SK-N-SH (cell line): ENCODE results near the gene RBP2. TPM values are rescaled to one million over a fixed set of nuclear protein-coding genes. Genes with fewer than 3 reads are reported as not detected.

ENCODE experiments used
- CTCF ChIA-PET: fragments of 300-600, 350-600 bp; formaldehyde crosslinking; extraction: SDS; loops from one replicate; lab custom pipeline; 2021; lab: Yijun Ruan, JAX
- POLR2A ChIA-PET: fragments of 350-600 bp; sonication (Branson Sonifier 250); formaldehyde crosslinking; extraction: SDS; loops from one replicate; lab custom pipeline; 2020; ENCODE audit warnings: antibody characterized with exemption, inconsistent platforms; lab: Yijun Ruan, JAX
- DNase-seq: peaks from one replicate; pipeline ENCODE4 v3.0.0; 2012
- H2AFZ ChIP-seq: fragments of 200-600 bp; sonication (generic); 2 replicates; pipeline ENCODE4 v1.8.1; 2016; ENCODE audit warnings: antibody characterized with exemption, mild to moderate bottlenecking, low read depth
- H3F3A ChIP-seq: fragments of 200-600 bp; sonication (generic); replicated peaks from 2 replicates; pipeline ENCODE3; 2016; ENCODE audit warnings: antibody characterized with exemption, mild to moderate bottlenecking; ENCODE audit not compliant: insufficient read depth
- H3K27ac ChIP-seq, 2 experiments: fragments of 200-500 bp in 1 of 2; fragments of 200-600 bp in 1 of 2; sonication (Bioruptor generic) in 1 of 2; sonication (generic), shearing (Covaris generic) in 1 of 2; 2 replicates each; pipeline versions ENCODE4 v1.5.1 to v1.6.1; 2014 to 2016; ENCODE audit warnings: low read depth in 2 of 2, inconsistent platforms in 1 of 2, low read length in 1 of 2, mild to moderate bottlenecking in 1 of 2, mixed read lengths in 1 of 2
- H3K27me3 ChIP-seq: fragments of 200-600 bp; sonication (generic), shearing (Covaris generic); 2 replicates; pipeline ENCODE4 v1.6.1; 2016; ENCODE audit warnings: mixed run types; ENCODE audit not compliant: insufficient read depth
- H3K36me3 ChIP-seq, 2 experiments: fragments of 200-500 bp in 1 of 2; fragments of 200-600 bp in 1 of 2; sonication (Bioruptor generic) in 1 of 2; sonication (generic) in 1 of 2; replicated peaks in 1 of 2; 2 replicates each; pipeline versions ENCODE3 to v1.5.1; 2014 to 2016; ENCODE audit warnings: low read length in 1 of 2, mild to moderate bottlenecking in 1 of 2; ENCODE audit not compliant: insufficient read depth in 2 of 2, control insufficient read depth in 1 of 2
- H3K4me1 ChIP-seq, 2 experiments: fragments of 200-500 bp in 1 of 2; fragments of 200-600 bp in 1 of 2; sonication (Bioruptor generic) in 1 of 2; sonication (generic), shearing (Covaris generic) in 1 of 2; 2 replicates each; pipeline versions ENCODE4 v1.5.1 to v1.6.1; 2014 to 2016; ENCODE audit warnings: low read depth in 1 of 2, low read length in 1 of 2, mixed run types in 1 of 2; ENCODE audit not compliant: insufficient read depth in 2 of 2, control insufficient read depth in 1 of 2
- H3K4me2 ChIP-seq: fragments of 200-600 bp; sonication (generic), shearing (Covaris generic); 2 replicates; pipeline ENCODE4 v1.6.1; 2017; ENCODE audit warnings: mixed run types
- H3K4me3 ChIP-seq, 2 experiments: fragments of 200-500 bp in 1 of 2; fragments of 200-600 bp in 1 of 2; sonication (Bioruptor generic) in 1 of 2; sonication (generic), shearing (Covaris generic) in 1 of 2; 2 replicates each; pipeline versions ENCODE4 v1.5.1 to v1.8.1; 2014 to 2016; ENCODE audit warnings: low read depth in 2 of 2, inconsistent platforms in 1 of 2, low read length in 1 of 2, mild to moderate bottlenecking in 1 of 2, mixed read lengths in 1 of 2, moderate library complexity in 1 of 2
- H3K79me2 ChIP-seq: fragments of 200-600 bp; sonication (generic); 2 replicates; pipeline ENCODE4 v1.8.1; 2017; ENCODE audit warnings: mild to moderate bottlenecking; ENCODE audit not compliant: insufficient read depth
- H3K9ac ChIP-seq: fragments of 200-600 bp; sonication (generic); 2 replicates; pipeline ENCODE4 v1.6.1; 2017; ENCODE audit warnings: mixed run types
- H3K9me2 ChIP-seq: fragments of 200-600 bp; sonication (generic); 2 replicates; pipeline ENCODE4 v1.6.1; 2017; ENCODE audit warnings: mixed run types
- H3K9me3 ChIP-seq: fragments of 200-600 bp; sonication (generic); 2 replicates; pipeline ENCODE4 v1.6.1; 2017; ENCODE audit warnings: mixed run types, mild to moderate bottlenecking, moderate library complexity
- H4K20me1 ChIP-seq: fragments of 200-600 bp; sonication (generic); 2 replicates; pipeline ENCODE4 v1.6.1; 2017; ENCODE audit warnings: mild to moderate bottlenecking, mixed run types; ENCODE audit not compliant: insufficient read depth
- CHD2 ChIP-seq: fragments of 150-350 bp; IDR thresholded peaks from 2 replicates; pipeline ENCODE4 v1.6.1; 2018; ENCODE audit warnings: low read length; ENCODE audit not compliant: partially characterized antibody
- ELF1 ChIP-seq: IDR thresholded peaks from 2 replicates; pipeline ENCODE4 v1.4.0; 2012
- EP300 ChIP-seq, 2 experiments: IDR thresholded peaks; 2 replicates each; pipeline versions ENCODE4 v1.4.0 to v1.6.1; 2012; ENCODE audit warnings: borderline replicate concordance in 1 of 2, low read depth in 1 of 2, low read length in 1 of 2
- EZH2phosphoT487 ChIP-seq: fragments of 200-600 bp; sonication (generic); IDR thresholded peaks from 2 replicates; pipeline ENCODE4 v1.6.1; 2017; ENCODE audit warnings: low read depth, mixed run types, mild to moderate bottlenecking, antibody characterized with exemption, moderate library complexity, borderline replicate concordance
- FOXJ3 ChIP-seq: sonication (generic); formaldehyde crosslinking; IDR thresholded peaks from 2 replicates; pipeline ENCODE4 v1.5.1; 2020; ENCODE audit warnings: mild to moderate bottlenecking, missing genetic modification reagents
- FOXM1 ChIP-seq: IDR thresholded peaks from 2 replicates; pipeline ENCODE4 v1.4.0; 2012; ENCODE audit warnings: low read depth, mild to moderate bottlenecking
- GATA2 ChIP-seq: sonication (generic); formaldehyde crosslinking; IDR thresholded peaks from 2 replicates; pipeline ENCODE4 v1.5.0; 2020; ENCODE audit warnings: mild to moderate bottlenecking, missing genetic modification reagents
- JUND ChIP-seq: IDR thresholded peaks from 2 replicates; pipeline ENCODE4 v1.4.0; 2012
- NFIC ChIP-seq: IDR thresholded peaks from 2 replicates; pipeline ENCODE4 v1.4.0; 2012; ENCODE audit warnings: borderline replicate concordance
- NRF1 ChIP-seq: IDR thresholded peaks from 2 replicates; pipeline ENCODE4 v1.6.1; 2012; ENCODE audit warnings: low read depth, mild to moderate bottlenecking, low read length
- POLR2AphosphoS5 ChIP-seq: IDR thresholded peaks from 2 replicates; pipeline ENCODE4 v1.6.1; 2012; ENCODE audit warnings: low read depth, low read length
- RAD21 ChIP-seq: IDR thresholded peaks from 2 replicates; pipeline ENCODE4 v1.6.1; 2012; ENCODE audit warnings: mild to moderate bottlenecking, low read length
- RFX5 ChIP-seq: IDR thresholded peaks from 2 replicates; pipeline ENCODE4 v1.6.1; 2012; ENCODE audit warnings: mild to moderate bottlenecking, improper control_type of control experiment, low read length
- RXRA ChIP-seq: IDR thresholded peaks from 2 replicates; pipeline ENCODE4 v1.4.0; 2012; ENCODE audit warnings: low read depth, mild to moderate bottlenecking, borderline replicate concordance
- SIN3A ChIP-seq: IDR thresholded peaks from 2 replicates; pipeline ENCODE4 v1.6.1; 2012; ENCODE audit warnings: low read depth, mild to moderate bottlenecking, low read length, moderate library complexity, borderline replicate concordance
- TEAD4 ChIP-seq: IDR thresholded peaks from 2 replicates; pipeline ENCODE4 v1.4.0; 2012; ENCODE audit warnings: mild to moderate bottlenecking, borderline replicate concordance; ENCODE audit not compliant: insufficient read depth
- WGBS: methylation state at CpG from one replicate; pipeline ENCODE4 v1.1.6; 2017; ENCODE audit warnings: low lambda C conversion rate; 5-methylcytosine and 5-hydroxymethylcytosine counted together
- polyA plus RNA-seq, 3 experiments: library from polyadenylated mRNA; depleted of rRNA; stranded (reverse); fragments of >200 nt; gene quantifications; 2 replicates each; pipeline ENCODE4 v1.2.3, GENCODE V29; 2012
- TF ChIP-seq, protein P1 (sequence below): IDR thresholded peaks from 2 replicates; pipeline ENCODE4 v1.4.0; 2012; ENCODE audit warnings: low read depth
- TF ChIP-seq, protein P2 (sequence below): fragments of 150-350 bp; IDR thresholded peaks from 2 replicates; pipeline ENCODE4 v1.6.1; 2017; ENCODE audit warnings: antibody characterized with exemption, low read length, low read depth, borderline replicate concordance
- TF ChIP-seq, protein P3 (sequence below): IDR thresholded peaks from 2 replicates; pipeline ENCODE4 v1.4.0; 2012; ENCODE audit warnings: low read depth, borderline replicate concordance
- TF ChIP-seq, protein P4 (sequence below): IDR thresholded peaks from 2 replicates; pipeline ENCODE4 v1.4.0; 2012; ENCODE audit warnings: low read depth, borderline replicate concordance

RBP2 gene
- polyA plus RNA-seq, 1 of the 3 experiments (the other 2 are of a cell fraction) = not detected

DNA sequence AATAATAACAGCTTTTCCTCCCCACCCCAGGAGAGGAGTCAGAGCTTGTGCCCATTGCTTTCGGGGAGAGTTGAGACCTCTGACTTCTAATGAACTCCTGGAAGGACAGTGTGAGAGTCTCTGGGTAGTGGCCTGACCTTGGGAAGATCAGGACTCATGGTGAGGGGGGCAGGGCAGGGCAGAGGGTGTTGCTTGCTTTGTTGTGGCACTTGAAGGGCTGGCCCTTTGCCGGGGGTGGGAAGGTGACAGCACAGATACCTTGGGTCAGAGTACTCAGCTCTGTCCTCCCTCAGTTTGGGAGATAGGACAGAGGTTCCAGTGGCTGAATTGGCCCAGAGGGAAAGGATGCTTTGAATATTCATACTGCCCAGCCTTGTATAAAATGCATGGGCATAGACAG is 15.8 kb downstream of the RBP2 start:
- Histone ChIP-seq H3K4me2 (no peak overlapping the region), H3K4me1 (peaks cover 0 to 9% of the 10 kb centered on the region in 2 experiments; a peak in 2 of 4 replicates), H3K9me2 (no peaks in the 10 kb centered on the region), H3F3A (no peaks in the 10 kb centered on the region), H3K79me2 (no peaks in the 10 kb centered on the region), H4K20me1 (no peaks in the 10 kb centered on the region), H3K9me3 (no peaks in the 10 kb centered on the region), H3K36me3 (no peaks in the 10 kb centered on the region), H3K27me3 (no peaks in the 10 kb centered on the region), H3K27ac (no peak overlapping the region), H3K4me3 (no peak overlapping the region), H3K9ac (no peak overlapping the region), H2AFZ (no peak overlapping the region)
- WGBS = 55% methylated on average over 2 of the region's 2 CpGs
- ChIA-PET POLR2A (interaction anchor here (1.2 kb wide), 1 partner anchor 73 kb away, joined by 3 read pairs; no protein-coding TSS in a partner anchor), CTCF (no interaction called here)
- TF ChIP-seq SIN3A = no peak
- TF ChIP-seq CHD2 = no peak
- TF ChIP-seq RAD21 = no peak
- TF ChIP-seq, protein P1, sequence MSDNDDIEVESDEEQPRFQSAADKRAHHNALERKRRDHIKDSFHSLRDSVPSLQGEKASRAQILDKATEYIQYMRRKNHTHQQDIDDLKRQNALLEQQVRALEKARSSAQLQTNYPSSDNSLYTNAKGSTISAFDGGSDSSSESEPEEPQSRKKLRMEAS = no peak
- TF ChIP-seq JUND = no peak
- TF ChIP-seq FOXJ3 = no peak
- no peak for TF ChIP-seq ELF1
- no peak for TF ChIP-seq NRF1
- no peak for TF ChIP-seq TEAD4
- TF ChIP-seq RXRA = no peak
- TF ChIP-seq POLR2AphosphoS5 = no peak
- TF ChIP-seq GATA2 (CRISPR knock-in tag) = no peak
- no peak for TF ChIP-seq EZH2phosphoT487
- TF ChIP-seq, protein P2, sequence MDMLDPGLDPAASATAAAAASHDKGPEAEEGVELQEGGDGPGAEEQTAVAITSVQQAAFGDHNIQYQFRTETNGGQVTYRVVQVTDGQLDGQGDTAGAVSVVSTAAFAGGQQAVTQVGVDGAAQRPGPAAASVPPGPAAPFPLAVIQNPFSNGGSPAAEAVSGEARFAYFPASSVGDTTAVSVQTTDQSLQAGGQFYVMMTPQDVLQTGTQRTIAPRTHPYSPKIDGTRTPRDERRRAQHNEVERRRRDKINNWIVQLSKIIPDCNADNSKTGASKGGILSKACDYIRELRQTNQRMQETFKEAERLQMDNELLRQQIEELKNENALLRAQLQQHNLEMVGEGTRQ = no peak
- no peak for DNase-seq

DNA sequence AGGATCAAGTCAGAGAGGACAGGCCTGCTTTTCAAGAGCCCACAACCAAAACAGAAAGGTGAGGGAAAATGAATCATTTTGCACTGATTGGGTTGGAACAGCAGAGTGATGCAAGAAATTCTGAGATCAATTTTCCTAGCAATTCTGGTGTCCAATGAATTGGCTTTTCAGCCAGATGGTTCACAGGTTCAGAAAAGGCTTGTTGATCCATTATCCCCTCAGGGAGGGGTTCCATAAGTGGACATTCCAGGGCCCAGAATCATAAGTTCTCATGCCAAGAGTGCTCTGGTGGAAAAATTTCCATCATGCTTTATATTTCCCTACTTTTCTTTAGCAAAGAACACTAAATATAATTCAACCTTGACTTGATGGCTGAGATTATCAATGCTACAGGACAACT is 16.2 kb downstream of the RBP2 start:
- no peak for DNase-seq
- TF ChIP-seq FOXM1 (no peak), NFIC (no peak), RAD21 (no peak), RFX5 (no peak), EP300 (IDR thresholded peaks at IDR 0.05; ENCODE audit: borderline replicate concordance in 1 of 2, low read depth in 1 of 2, low read length in 1 of 2) (no peak), SIN3A (no peak)
- TF ChIP-seq, protein P3, sequence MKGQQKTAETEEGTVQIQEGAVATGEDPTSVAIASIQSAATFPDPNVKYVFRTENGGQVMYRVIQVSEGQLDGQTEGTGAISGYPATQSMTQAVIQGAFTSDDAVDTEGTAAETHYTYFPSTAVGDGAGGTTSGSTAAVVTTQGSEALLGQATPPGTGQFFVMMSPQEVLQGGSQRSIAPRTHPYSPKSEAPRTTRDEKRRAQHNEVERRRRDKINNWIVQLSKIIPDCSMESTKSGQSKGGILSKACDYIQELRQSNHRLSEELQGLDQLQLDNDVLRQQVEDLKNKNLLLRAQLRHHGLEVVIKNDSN = no peak
- TF ChIP-seq, protein P4, sequence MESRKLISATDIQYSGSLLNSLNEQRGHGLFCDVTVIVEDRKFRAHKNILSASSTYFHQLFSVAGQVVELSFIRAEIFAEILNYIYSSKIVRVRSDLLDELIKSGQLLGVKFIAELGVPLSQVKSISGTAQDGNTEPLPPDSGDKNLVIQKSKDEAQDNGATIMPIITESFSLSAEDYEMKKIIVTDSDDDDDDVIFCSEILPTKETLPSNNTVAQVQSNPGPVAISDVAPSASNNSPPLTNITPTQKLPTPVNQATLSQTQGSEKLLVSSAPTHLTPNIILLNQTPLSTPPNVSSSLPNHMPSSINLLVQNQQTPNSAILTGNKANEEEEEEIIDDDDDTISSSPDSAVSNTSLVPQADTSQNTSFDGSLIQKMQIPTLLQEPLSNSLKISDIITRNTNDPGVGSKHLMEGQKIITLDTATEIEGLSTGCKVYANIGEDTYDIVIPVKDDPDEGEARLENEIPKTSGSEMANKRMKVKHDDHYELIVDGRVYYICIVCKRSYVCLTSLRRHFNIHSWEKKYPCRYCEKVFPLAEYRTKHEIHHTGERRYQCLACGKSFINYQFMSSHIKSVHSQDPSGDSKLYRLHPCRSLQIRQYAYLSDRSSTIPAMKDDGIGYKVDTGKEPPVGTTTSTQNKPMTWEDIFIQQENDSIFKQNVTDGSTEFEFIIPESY = no peak
- TF ChIP-seq, protein P2 = no peak
- TF ChIP-seq, all 33 proteins: peak for 0
- no peak overlapping the region for H3K27ac ChIP-seq
- H2AFZ ChIP-seq = no peak overlapping the region
- CTCF ChIA-PET = no interaction called here
- no peak overlapping the region for H3K4me3 ChIP-seq
- H3K36me3 ChIP-seq = no peaks in the 10 kb centered on the region
- POLR2A ChIA-PET = no interaction called here
- H3K4me1 ChIP-seq = peaks cover 0 to 9% of the 10 kb centered on the region in 2 experiments; a peak in 2 of 4 replicates
- no peaks in the 10 kb centered on the region for H3K27me3 ChIP-seq
- no peak overlapping the region for H3K4me2 ChIP-seq
- no peaks in the 10 kb centered on the region for H4K20me1 ChIP-seq
- no peaks in the 10 kb centered on the region for H3F3A ChIP-seq
- H3K9me3 ChIP-seq = no peaks in the 10 kb centered on the region
- no peaks in the 10 kb centered on the region for H3K79me2 ChIP-seq
- H3K9me2 ChIP-seq = no peaks in the 10 kb centered on the region
- H3K9ac ChIP-seq = no peak overlapping the region
